CD1c-positive myeloid dendritic cell (primary cell): ENCODE measurements around the gene FRY.

Experiments
- DNase-seq: peaks from one replicate; pipeline ENCODE4 v3.0.0-alpha.2; 2016; ENCODE audit errors: extremely low spot score

FRY gene

GRCh38 chr13:32127691-32128090 lies 96.1 kb downstream of the FRY start:
- DNase-seq: peak; percentile 30

GRCh38 chr13:32134241-32135055 lies 102.9 kb downstream of the FRY start:
- DNase-seq: no peak

GRCh38 chr13:32135056-32135390 lies 103.4 kb downstream of the FRY start:
- DNase-seq: no peak

GRCh38 chr13:32135655-32136054 lies 104.1 kb downstream of the FRY start:
- no peak for DNase-seq

DNA sequence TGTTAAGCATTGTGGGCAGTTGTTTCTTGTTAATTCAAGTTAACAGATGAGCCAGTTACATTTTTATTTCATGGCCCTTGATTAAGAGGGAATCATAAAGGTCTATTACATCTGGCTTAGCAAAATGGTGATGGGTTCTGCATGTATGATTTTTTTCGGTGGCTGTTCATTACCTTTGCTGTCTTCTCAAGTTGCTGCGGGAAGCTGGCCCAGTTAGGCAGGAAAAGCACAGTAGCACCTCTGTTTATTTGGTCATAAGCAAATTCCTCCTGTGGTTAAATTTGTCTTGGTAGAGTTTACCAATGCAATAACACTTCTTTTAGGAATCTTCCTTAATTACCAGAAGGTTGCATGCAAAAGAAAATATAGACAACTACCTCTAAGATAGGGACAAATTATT lies 104.5 kb downstream of the FRY start:
- DNase-seq: no peak

GRCh38 chr13:32136716-32137115 lies 105.1 kb downstream of the FRY start:
- no peak for DNase-seq

DNA sequence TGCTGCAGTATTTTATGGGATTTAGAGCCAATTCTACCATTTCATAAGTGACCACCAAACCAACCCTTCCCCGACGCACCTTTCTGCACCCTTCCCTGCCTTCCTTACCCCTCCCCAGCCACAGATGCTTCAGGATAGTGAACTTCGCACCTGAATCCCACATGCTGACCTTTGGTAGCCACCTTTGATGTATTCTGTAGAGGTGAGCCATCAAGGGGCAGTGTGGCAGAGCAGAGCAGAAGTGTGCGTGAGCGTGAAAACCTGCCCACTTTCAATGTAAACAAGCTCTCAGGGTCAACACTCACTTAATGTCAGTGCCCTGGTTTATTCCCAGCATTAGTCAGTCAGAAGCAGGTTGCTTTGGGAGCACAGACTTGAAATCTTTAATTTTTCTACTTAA lies 107.7 kb downstream of the FRY start:
- DNase-seq: no peak

DNA sequence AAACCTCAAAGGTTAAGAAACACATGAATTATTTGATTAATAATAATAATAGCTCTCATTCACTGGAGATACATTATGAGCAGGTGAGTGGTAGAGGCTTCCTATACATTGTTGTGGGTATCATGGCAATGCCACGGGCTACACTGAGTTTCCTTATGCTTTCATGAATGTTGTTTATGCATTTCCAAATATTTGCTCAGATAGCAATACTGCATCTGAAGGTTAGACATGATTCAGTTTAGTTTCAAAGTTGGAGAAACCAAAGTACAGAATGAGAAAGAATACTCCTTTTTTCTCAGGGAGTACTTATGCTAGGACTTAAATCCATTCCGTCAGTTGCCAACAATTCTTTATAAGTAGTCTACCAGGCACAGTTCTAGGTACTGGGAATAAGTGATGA lies 108.5 kb downstream of the FRY start:
- no peak for DNase-seq

DNA sequence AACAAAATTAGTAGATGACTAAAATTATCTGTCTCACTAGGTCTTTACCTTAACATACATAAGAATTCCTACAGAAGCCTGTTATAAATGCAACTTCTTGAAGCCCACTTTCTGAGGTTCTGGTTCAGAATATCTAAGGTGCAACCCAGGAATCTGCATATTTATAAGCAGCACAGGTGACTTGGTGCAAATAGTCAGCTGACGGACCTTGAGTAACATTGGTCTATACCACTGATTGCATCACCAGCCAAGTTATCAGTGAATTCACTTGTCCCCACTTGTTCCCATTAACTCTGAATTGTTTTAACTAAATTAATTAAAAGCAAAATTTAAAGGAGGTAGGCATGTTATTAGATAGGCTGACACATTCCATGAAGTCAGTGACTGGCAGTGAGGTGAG lies 109.9 kb downstream of the FRY start:
- no peak for DNase-seq

DNA sequence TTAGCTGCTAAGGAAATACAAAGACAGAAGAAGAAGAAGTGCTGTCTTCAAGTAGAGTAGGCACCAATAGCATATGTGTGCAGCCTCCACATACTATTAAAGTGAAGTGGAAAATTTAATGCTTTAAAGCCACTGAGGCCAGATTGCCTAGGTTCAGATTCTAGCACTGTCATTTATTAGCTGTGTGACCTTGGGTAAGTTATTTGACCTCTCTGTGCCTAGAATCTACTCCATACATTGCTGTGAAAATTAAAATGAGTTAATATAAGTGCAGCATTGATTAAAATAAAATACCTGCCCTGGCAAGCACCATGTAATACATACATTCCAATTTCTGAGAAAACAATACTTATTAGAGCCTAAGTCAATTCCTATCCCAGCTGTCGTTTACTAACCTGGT lies 110.5 kb downstream of the FRY start:
- no peak for DNase-seq

DNA sequence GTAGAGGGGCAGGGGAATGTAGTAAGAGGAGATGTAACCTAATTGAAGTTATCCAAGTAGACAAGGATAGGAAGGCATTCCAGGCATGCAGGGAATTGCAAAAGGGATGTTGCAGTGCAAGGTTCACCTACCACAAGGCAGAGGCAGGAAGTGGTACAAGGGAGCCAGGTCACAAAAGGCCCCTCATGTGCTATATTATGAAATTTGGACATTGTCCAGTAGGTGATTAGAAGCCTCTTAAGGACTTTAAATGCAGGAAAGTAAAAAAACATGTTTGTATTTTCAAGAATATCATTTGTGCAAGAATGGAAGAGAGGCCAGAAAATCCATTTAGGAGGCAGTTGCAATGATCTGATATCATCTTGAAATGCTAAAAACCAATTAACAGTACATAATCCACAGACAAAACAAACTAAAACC lies 111.4 kb downstream of the FRY start:
- no peak for DNase-seq

- DNase-seq: no peak
Observed at GRCh38 chr13:32147193-32147592, 115.6 kb downstream of the FRY start.

- DNase-seq: no peak
Observed at GRCh38 chr13:32147976-32148375, 116.4 kb downstream of the FRY start.

DNA sequence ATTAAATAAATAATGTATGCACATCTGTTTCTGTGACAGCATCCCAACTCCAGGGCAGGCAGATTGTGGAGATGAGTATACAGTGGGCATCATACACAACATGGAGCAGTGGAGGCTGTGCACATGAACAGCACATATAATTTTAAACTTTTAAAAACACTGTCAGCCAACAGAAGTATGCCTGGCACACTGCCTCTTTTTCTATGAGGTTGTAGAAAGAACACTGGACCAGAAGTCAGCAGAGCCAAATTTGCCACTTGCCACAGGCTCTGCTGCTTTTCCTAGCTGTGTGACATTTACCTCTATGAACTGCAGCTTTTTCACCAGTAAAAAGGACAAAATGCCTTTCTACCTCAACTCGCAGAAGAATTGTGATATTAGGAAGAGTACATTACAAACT lies 118.7 kb downstream of the FRY start:
- no peak for DNase-seq

DNA sequence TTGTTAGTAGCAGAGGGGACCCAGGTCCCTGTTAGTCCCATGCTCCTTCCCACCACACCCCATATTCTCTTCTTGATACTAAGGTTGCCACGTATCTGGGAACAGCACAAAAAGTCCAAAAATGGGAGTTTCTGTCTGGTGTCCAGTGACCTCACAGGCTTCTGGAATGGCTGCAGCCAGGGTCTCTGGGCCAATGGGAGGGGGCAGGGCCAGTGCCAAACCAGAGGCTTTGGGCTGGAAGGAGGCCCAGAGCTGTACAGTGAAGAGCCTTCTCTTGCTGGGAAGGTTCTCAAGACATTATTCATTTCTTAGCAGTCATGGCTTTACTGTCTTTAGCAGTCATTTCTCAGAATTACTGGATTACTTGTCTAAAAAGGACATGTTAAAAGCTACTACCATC lies 119.2 kb downstream of the FRY start:
- DNase-seq: no peak

GRCh38 chr13:32151240-32151639 lies 119.7 kb downstream of the FRY start:
- no peak for DNase-seq

GRCh38 chr13:32153056-32153455 lies 121.5 kb downstream of the FRY start:
- no peak for DNase-seq

DNA sequence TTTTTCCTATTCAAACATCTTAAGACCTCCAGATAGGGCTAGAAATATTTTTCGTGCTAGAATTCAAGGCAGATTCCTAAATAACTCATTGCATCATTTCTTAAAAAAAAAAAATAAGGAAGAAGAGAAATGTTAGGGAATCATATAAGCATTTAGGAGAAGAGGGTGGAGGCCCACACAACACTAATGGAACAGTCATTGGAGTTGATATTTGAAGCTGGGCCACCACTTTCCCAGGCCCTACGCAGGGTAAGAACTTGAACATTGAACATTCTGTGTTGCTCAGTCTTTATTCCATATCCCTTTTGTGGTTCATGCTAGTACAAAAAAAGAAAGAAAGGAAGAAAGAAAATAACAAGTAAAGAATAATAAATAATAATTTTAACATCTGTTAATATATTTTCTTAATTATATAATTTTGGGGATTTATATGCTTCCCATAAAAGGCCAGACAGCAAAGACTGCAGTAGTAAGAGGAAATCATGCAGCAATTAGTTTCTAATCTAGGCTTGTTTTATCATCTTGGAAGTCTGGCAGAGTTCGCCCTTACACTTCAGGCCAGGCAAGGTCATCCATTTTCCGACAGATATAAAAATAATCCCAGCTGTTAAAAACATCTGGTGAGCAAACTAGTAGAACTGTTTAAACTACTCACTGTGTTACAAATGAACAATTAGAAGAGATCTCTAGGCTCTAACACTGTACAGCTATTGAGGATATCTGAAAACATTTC lies 127.7 kb downstream of the FRY start:
- no peak for DNase-seq

GRCh38 chr13:32162395-32163005 lies 130.9 kb downstream of the FRY start:
- DNase-seq: no peak

DNA sequence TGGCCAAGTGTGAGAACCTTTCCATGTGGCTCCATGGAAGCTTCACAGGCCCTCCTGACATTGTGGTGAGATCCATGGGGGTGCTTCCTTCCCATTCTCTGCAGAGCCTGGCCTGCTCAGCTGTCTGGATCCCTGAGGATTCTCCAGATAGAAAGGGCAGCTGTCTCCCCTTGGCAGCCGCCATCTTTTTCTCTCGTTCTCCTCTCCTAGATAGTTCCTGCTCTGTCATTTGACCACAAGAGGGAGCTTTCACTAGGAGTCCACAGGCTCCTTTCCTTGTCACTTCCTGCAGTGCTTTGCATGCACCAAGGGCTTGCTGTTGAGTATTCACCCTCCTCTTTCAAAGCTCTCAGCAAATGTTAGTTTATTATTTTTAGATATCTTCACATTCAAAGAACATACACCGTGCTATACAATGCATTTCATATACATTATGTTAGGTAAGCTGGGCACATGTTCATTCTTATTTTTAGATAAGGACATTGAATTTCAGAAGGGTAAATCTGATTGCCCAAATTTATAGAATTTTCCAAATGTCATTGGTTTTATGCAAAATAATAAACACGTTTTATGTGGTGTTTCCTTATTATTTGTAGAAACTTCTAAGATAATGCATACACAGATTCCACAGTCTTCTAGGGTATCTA lies 133.2 kb downstream of the FRY start:
- DNase-seq: peak; percentile 57

DNA sequence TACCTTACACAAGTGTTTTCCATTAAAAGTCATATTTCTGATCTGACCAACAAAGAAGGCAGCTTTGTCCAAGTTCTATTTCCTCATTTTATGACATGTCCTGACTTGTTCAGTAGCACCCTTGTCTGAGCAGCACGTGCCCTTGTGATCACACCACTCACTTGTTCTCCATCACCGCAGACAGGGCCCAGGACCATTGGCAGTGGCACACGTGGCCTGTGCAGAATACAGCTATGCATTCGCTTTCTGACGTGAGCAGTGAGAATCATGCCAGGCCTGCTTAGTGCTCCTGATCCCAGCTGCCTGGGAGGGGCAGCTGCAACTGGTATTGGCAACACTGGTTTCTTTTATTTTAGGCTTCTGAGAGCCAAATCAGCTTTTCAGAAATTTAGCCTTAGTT lies 134.2 kb downstream of the FRY start:
- DNase-seq: no peak

- DNase-seq: no peak
Observed at GRCh38 chr13:32168131-32168530, 136.6 kb downstream of the FRY start.

DNA sequence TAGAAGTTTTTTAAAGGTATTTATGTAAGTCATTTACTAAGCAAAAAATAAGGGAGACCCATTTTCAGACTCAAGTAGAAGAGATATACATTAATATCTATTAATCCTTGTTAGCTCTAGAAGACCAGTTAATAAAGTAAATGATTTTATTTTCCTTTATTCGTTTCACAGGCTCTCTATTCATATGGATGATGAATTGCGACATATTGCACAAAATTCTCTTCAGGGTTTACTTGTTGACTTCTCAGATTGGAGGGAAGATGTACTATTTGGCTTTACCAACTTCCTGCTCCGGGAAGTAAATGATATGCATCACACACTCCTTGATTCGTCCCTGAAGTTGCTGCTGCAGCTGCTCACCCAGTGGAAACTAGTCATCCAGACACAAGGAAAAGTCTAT lies 139.3 kb downstream of the FRY start:
- no peak for DNase-seq
